Osteoblast (primary cell): ENCODE measurements around the gene NCAPG2. TPM values are rescaled to one million over a fixed set of nuclear protein-coding genes. Genes with fewer than 3 reads are reported as not detected.

Experiments
- DNase-seq: peaks from one replicate; pipeline ENCODE4 v3.0.0; 2011; ENCODE audit warnings: low spot score, mixed read lengths; ENCODE audit not compliant: insufficient read length; ENCODE audit errors: missing footprints
- H2AFZ ChIP-seq: 2 replicates; pipeline ENCODE4 v1.6.0; 2011; ENCODE audit warnings: mild to moderate bottlenecking, low read length
- H3K27ac ChIP-seq: 2 replicates; pipeline ENCODE4 v1.5.1; 2011; ENCODE audit warnings: mild to moderate bottlenecking, low read depth, low read length, moderate library complexity
- H3K27me3 ChIP-seq: 2 replicates; pipeline ENCODE4 v1.6.0; 2012; ENCODE audit warnings: mild to moderate bottlenecking, control low read depth, inconsistent platforms, low read length, moderate library complexity; ENCODE audit not compliant: insufficient read depth
- H3K36me3 ChIP-seq: 2 replicates; pipeline ENCODE4 v1.5.1; 2011; ENCODE audit warnings: mild to moderate bottlenecking, low read length, control low read depth, moderate library complexity; ENCODE audit not compliant: insufficient read depth
- H3K4me1 ChIP-seq: 2 replicates; pipeline ENCODE4 v1.5.1; 2011; ENCODE audit warnings: mild to moderate bottlenecking, low read length, control low read depth, moderate library complexity; ENCODE audit not compliant: insufficient read depth
- H3K4me2 ChIP-seq: 2 replicates; pipeline ENCODE4 v1.6.0; 2011; ENCODE audit warnings: mild to moderate bottlenecking, low read length; ENCODE audit not compliant: insufficient read depth
- H3K4me3 ChIP-seq: fragments of 200-600 bp; sonication (generic); 3 replicates; pipeline ENCODE4 v1.5.1; 2012; ENCODE audit warnings: mild to moderate bottlenecking, low read length, inconsistent platforms; ENCODE audit not compliant: insufficient read depth
- H3K79me2 ChIP-seq: 2 replicates; pipeline ENCODE4 v1.6.0; 2012; ENCODE audit warnings: mild to moderate bottlenecking, low read length, control low read depth, inconsistent platforms; ENCODE audit not compliant: insufficient read depth
- H3K9me3 ChIP-seq: 2 replicates; pipeline ENCODE4 v1.5.1; 2011; ENCODE audit warnings: low read depth, low read length, control low read depth
- H4K20me1 ChIP-seq: 2 replicates; pipeline ENCODE4 v1.6.0; 2012; ENCODE audit warnings: mild to moderate bottlenecking, low read length, control low read depth; ENCODE audit not compliant: insufficient read depth
- total RNA-seq: library from RNA; depleted of rRNA; stranded (reverse); fragments of >200 nt; gene quantifications from 2 replicates; pipeline ENCODE4 v1.2.3, GENCODE V29; 2012
- TF ChIP-seq, protein P1 (sequence below): IDR thresholded peaks from 2 replicates; pipeline ENCODE4 v1.5.1; 2011; ENCODE audit warnings: mild to moderate bottlenecking, low read depth, low read length, moderate library complexity; ENCODE audit errors: extremely low read depth

The NCAPG2 gene
- total RNA-seq, 1 donor = 8.0 TPM

- TF ChIP-seq, protein P1, sequence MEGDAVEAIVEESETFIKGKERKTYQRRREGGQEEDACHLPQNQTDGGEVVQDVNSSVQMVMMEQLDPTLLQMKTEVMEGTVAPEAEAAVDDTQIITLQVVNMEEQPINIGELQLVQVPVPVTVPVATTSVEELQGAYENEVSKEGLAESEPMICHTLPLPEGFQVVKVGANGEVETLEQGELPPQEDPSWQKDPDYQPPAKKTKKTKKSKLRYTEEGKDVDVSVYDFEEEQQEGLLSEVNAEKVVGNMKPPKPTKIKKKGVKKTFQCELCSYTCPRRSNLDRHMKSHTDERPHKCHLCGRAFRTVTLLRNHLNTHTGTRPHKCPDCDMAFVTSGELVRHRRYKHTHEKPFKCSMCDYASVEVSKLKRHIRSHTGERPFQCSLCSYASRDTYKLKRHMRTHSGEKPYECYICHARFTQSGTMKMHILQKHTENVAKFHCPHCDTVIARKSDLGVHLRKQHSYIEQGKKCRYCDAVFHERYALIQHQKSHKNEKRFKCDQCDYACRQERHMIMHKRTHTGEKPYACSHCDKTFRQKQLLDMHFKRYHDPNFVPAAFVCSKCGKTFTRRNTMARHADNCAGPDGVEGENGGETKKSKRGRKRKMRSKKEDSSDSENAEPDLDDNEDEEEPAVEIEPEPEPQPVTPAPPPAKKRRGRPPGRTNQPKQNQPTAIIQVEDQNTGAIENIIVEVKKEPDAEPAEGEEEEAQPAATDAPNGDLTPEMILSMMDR = no peak
- no peak overlapping the region for H2AFZ ChIP-seq
- H3K27me3 ChIP-seq = no peaks in the 10 kb centered on the region
- H3K36me3 ChIP-seq = peaks cover 5% of the 10 kb centered on the region
- H3K27ac ChIP-seq = no peak overlapping the region
- no peak overlapping the region for H3K4me3 ChIP-seq
- no peak overlapping the region for H3K4me2 ChIP-seq
- H4K20me1 ChIP-seq = no peaks in the 10 kb centered on the region
- peaks cover 6% of the 10 kb centered on the region for H3K4me1 ChIP-seq
- no peaks in the 10 kb centered on the region for H3K9me3 ChIP-seq
- DNase-seq = no peak
- peaks cover 49% of the 10 kb centered on the region for H3K79me2 ChIP-seq
Measured at GRCh38 chr7:158694650-158695049, 10.0 kb downstream of the NCAPG2 start.

- no peak overlapping the region for H3K4me2 ChIP-seq
- no peak overlapping the region for H3K4me3 ChIP-seq
- peaks cover 13% of the 10 kb centered on the region for H3K4me1 ChIP-seq
- DNase-seq = no peak
- no peak overlapping the region for H2AFZ ChIP-seq
- peaks cover 26% of the 10 kb centered on the region for H3K36me3 ChIP-seq
- no peaks in the 10 kb centered on the region for H3K9me3 ChIP-seq
- H3K27me3 ChIP-seq = no peaks in the 10 kb centered on the region
- no peaks in the 10 kb centered on the region for H4K20me1 ChIP-seq
- TF ChIP-seq, protein P1 = no peak
- no peak overlapping the region for H3K27ac ChIP-seq
- peaks cover 10% of the 10 kb centered on the region for H3K79me2 ChIP-seq
Measured at GRCh38 chr7:158689488-158689887, 15.1 kb downstream of the NCAPG2 start.

DNA sequence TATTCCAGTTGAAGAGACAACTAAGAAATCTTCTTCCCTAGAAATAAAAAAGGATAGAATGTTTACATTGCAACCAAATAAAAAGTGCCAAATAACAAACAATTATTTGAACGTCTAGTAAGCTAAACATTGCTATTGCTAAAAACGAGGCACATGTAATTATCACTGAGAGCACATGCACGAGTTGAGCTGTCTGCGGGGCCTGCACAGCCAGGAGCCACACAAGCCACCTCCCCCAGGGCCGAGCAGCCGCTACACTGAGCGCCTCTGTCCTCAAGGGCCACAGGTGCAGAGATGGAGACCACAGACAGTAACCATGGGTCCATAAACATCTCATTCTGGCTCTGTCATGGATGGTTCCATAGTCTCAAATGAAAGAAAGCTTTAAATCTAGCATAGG is 17.2 kb downstream of the NCAPG2 start:
- TF ChIP-seq, protein P1 = no peak
- no peak overlapping the region for H3K4me2 ChIP-seq
- peaks cover 28% of the 10 kb centered on the region for H3K4me1 ChIP-seq
- no peak overlapping the region for H3K27ac ChIP-seq
- H4K20me1 ChIP-seq = no peaks in the 10 kb centered on the region
- peaks cover 26% of the 10 kb centered on the region for H3K36me3 ChIP-seq
- DNase-seq = no peak
- H3K27me3 ChIP-seq = no peaks in the 10 kb centered on the region
- H3K4me3 ChIP-seq = no peak overlapping the region
- H2AFZ ChIP-seq = no peak overlapping the region
- H3K79me2 ChIP-seq = no peaks in the 10 kb centered on the region
- no peaks in the 10 kb centered on the region for H3K9me3 ChIP-seq

GRCh38 chr7:158685693-158686092 is 18.9 kb downstream of the NCAPG2 start:
- Histone ChIP-seq H3K4me3 (no peak overlapping the region), H4K20me1 (no peaks in the 10 kb centered on the region), H3K27ac (no peak overlapping the region), H3K4me2 (no peak overlapping the region), H3K79me2 (no peaks in the 10 kb centered on the region), H3K36me3 (peaks cover 26% of the 10 kb centered on the region), H3K27me3 (no peaks in the 10 kb centered on the region), H2AFZ (no peak overlapping the region), H3K9me3 (no peaks in the 10 kb centered on the region), H3K4me1 (peaks cover 36% of the 10 kb centered on the region)
- TF ChIP-seq, protein P1 = no peak
- DNase-seq = no peak
